OCI-LY3 (cell line): ENCODE data around the gene MACF1.
"Not testable (repeated sequence)": the region's sequence is repeated elsewhere in the genome, so short reads cannot be mapped to it uniquely, and the experiment has no call there.

Experiments used
- CTCF ChIP-seq: fragments of 200-600, 300-600 bp; sonication (generic); IDR thresholded peaks from 2 replicates; pipeline ENCODE4 v1.5.1; 2014; ENCODE audit warnings: antibody characterized with exemption, low read length, low read depth
- EZH2phosphoT487 ChIP-seq: fragments of 200-600 bp; shearing (Covaris generic); IDR thresholded peaks from 2 replicates; pipeline ENCODE4 v1.6.1; 2018; ENCODE audit warnings: antibody characterized with exemption, mixed run types, low read depth

- not testable (repeated sequence) for TF ChIP-seq CTCF, EZH2phosphoT487
These were observed 292.0 kb downstream of the MACF1 start for GRCh38 chr1:39496520-39496919.
